ENCODE data around the gene ELP1. TPM values are rescaled to one million over a fixed set of nuclear protein-coding genes. Genes with fewer than 3 reads are reported as not detected.
"Not testable (repeated sequence)": the region's sequence is repeated elsewhere in the genome, so short reads cannot be mapped to it uniquely, and the experiment has no call there.

ELP1 gene
- total RNA-seq, 6 experiments from 2014 or later: 10.4 to 20.6 (median 13.0) TPM

DNA sequence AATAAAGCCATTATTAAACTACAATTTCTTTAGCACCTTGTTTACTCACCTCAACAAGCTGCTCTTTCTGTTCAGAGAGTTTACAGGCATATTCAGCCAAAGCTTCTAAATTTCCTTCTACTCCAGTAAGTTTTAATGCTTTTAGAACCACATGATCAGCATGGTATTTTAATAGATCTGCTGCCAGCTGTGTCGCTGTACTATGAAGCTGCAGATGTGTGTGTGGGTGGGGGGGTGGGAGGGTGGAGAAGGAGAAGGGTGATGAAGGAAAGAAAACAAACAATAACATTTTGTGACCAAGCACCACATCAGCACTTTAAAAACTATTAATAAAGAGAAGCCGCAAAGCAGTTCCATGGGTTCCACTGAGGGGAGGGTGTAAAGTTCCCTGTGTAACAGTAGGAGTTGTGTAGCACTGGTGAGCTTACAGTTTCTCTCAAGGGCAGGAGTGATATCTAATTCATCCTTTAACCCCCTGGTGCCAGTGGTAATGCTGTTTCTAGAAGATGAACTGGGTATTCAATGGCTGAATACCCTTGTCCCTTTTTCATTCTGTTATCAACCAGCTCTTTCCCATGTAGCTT is 38.8 kb upstream of the ELP1 start:
- TF ChIP-seq, protein P1, sequence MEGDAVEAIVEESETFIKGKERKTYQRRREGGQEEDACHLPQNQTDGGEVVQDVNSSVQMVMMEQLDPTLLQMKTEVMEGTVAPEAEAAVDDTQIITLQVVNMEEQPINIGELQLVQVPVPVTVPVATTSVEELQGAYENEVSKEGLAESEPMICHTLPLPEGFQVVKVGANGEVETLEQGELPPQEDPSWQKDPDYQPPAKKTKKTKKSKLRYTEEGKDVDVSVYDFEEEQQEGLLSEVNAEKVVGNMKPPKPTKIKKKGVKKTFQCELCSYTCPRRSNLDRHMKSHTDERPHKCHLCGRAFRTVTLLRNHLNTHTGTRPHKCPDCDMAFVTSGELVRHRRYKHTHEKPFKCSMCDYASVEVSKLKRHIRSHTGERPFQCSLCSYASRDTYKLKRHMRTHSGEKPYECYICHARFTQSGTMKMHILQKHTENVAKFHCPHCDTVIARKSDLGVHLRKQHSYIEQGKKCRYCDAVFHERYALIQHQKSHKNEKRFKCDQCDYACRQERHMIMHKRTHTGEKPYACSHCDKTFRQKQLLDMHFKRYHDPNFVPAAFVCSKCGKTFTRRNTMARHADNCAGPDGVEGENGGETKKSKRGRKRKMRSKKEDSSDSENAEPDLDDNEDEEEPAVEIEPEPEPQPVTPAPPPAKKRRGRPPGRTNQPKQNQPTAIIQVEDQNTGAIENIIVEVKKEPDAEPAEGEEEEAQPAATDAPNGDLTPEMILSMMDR (IDR thresholded peaks at IDR 0.05): no peak
- TF ChIP-seq POLR2A (IDR thresholded peaks at IDR 0.05): no peak
- H3K4me1 ChIP-seq: no peaks in the 10 kb centered on the region
- DNase-seq: no peak
- H3K27me3 ChIP-seq: no peaks in the 10 kb centered on the region
- 46% methylated on average over 2 of the region's 2 CpGs for WGBS (ENCODE audit: insufficient coverage, low coverage, low lambda C conversion rate, missing lambda C conversion rate)
- H3K4me3 ChIP-seq: no peak overlapping the region
- no peaks in the 10 kb centered on the region for H3K9me3 ChIP-seq
- no peaks in the 10 kb centered on the region for H3K36me3 ChIP-seq
- no peak overlapping the region for H3K27ac ChIP-seq
- ATAC-seq: no peak
- intact Hi-C loops (cut with DNase I): no loop called here

DNA sequence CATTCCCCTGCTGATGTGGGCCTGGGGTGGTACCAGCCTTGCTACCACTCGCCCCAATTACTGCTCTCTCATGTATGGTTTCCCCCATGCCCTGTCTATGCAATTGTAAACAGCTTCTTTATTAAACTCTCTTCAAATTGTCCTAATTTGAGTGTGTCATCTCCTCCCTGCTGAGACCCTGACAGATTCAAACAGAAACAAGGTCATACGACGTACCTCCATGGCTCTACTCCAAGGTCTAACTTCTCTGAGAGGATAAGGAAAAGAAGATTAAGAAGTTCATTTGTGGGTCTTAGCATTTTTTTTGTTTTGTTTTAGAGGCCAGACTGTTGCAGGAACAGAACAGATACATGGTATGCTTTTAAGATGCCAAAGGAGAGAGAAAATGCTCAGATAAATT is 38.3 kb upstream of the ELP1 start:
- H3K27ac ChIP-seq: no peak overlapping the region
- TF ChIP-seq, protein P1 (IDR thresholded peaks at IDR 0.05): no peak
- no peak for TF ChIP-seq POLR2A (IDR thresholded peaks at IDR 0.05)
- ATAC-seq (no peak), DNase-seq (no peak)
- no peaks in the 10 kb centered on the region for H3K27me3 ChIP-seq
- no peaks in the 10 kb centered on the region for H3K4me1 ChIP-seq
- intact Hi-C loops (cut with DNase I): no loop called here
- H3K36me3 ChIP-seq: no peaks in the 10 kb centered on the region
- H3K4me3 ChIP-seq: no peak overlapping the region
- WGBS (ENCODE audit: insufficient coverage, low coverage, low lambda C conversion rate, missing lambda C conversion rate): 68% methylated on average over 3 of the region's 3 CpGs
- no peaks in the 10 kb centered on the region for H3K9me3 ChIP-seq

DNA sequence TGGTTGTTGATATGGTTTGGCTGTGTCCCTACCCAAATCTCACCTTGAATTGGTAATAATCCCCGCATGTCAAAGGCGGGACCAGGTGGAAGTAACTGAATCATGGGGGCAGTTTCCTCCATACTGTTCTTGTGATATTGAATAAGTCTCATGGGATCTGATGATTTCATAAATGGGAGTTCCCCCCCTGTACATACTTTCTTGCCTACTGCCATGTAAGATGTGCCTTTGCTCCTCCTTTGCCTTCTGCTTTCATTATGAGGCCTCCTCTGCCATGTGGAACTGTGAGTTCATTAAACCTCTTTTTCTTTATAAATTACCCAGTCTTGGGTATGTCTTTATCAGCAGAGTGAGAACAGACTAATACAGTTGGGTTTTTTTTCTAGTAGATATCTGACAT is 37.5 kb upstream of the ELP1 start:
- H3K27me3 ChIP-seq; H3K9me3 ChIP-seq; H3K27ac ChIP-seq; ATAC-seq; H3K4me1 ChIP-seq; DNase-seq; H3K36me3 ChIP-seq; intact Hi-C loops (cut with DNase I); H3K4me3 ChIP-seq: not testable (repeated sequence)
- 100% methylated on average over 2 of the region's 2 CpGs for WGBS (ENCODE audit: insufficient coverage, low coverage, low lambda C conversion rate, missing lambda C conversion rate)

DNA sequence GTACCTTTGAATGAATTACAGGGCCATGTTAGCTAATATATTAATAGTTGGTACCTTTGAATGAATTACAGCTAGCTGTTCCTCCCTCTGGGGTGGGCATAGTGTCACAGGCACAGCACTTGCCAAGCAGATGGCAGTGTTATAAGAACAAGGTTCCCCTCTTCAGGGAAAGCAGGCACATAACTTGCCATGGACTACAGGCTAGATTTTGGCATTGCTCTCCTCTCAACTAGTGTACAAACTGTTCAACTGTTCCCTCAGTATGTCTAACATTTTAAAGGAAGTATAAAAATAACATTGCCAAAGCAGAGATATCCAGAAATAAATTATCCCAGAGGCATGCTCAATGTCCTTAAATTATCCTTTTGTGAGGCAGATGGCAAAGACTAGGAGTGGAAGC is 34.0 kb upstream of the ELP1 start:
- TF ChIP-seq POLR2A (IDR thresholded peaks at IDR 0.05): no peak
- TF ChIP-seq, protein P1 (IDR thresholded peaks at IDR 0.05): no peak
- intact Hi-C loops (cut with DNase I): no loop called here
- ATAC-seq (no peak), DNase-seq (no peak)
- Histone ChIP-seq H3K36me3 (no peaks in the 10 kb centered on the region), H3K4me1 (no peaks in the 10 kb centered on the region), H3K27me3 (no peaks in the 10 kb centered on the region), H3K9me3 (no peaks in the 10 kb centered on the region), H3K27ac (no peak overlapping the region), H3K4me3 (no peak overlapping the region)

DNA sequence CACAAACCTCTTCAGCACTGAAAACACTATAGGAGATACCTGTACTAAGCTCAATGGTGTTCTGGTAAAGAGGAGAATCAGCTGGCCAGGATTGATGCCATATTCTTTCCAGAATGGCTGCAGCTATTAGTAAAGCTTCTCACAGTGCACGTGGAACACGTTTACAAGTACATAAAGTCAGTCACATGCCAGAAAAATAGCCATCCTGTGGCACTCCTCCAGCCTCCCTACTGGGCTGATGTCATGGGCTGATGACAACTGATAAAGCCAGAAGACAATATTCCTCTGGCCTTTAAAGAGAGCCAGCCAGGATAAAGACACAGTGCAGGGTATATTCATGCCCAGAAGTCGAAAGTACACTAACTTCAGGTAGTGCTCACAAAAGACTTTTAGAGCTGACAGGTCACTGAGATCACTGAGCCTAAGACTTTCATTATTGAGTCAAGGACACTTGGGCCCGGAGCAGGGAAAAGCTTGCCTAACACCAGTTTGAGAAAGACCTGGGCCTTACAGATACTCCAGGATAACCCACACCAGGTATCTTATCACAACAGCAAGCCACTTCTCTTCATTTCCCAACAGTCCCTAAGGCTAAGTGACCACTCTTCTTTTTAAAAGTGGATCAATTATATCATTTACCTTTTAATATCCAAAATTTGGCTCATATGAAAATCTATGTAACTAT is 29.7 kb upstream of the ELP1 start:
- Histone ChIP-seq H3K4me1 (no peaks in the 10 kb centered on the region), H3K9me3 (no peaks in the 10 kb centered on the region), H3K36me3 (no peaks in the 10 kb centered on the region), H3K27me3 (no peaks in the 10 kb centered on the region), H3K4me3 (no peak overlapping the region), H3K27ac (no peak overlapping the region)
- WGBS (ENCODE audit: insufficient coverage, low coverage, low lambda C conversion rate, missing lambda C conversion rate): 67% methylated on average over 1 of the region's 4 CpGs
- DNase-seq: no peak
- TF ChIP-seq, protein P1 (IDR thresholded peaks at IDR 0.05): no peak
- no peak for TF ChIP-seq POLR2A (IDR thresholded peaks at IDR 0.05)
- peak in 1 of 4 donors; percentile 20 for ATAC-seq
- intact Hi-C loops (cut with DNase I): no loop called here
